NCI-H2171 (cell line): ENCODE measurements around the gene PSG7.
"Not testable (repeated sequence)": the region's sequence is repeated elsewhere in the genome, so short reads cannot be mapped to it uniquely, and the experiment has no call there.

Experiments used
- DNase-seq: peaks from one replicate; lab custom pipeline; 2025; lab: John Stamatoyannopoulos, UW

The PSG7 gene

DNA sequence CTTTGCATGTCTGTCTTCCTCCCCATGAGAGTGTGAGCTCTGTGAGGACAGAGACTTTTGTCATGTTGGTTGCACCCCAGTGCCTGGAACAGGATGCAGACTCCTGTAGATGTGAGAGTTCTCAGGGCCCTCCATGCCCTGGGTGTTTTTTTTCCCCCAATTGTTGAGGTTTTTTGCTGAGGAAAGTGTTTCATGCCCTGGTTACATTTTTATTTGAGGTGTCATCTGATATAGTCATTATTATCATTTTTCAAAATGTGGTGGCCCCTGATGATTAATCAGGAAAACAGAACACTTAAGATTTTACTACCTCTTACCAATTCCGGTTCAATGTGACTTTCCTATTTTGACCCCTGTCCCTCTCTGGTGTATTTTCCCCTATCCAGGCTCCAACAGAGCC lies 20.1 kb downstream of the PSG7 start:
- not testable (repeated sequence) for DNase-seq

- DNase-seq: not testable (repeated sequence)
Observed at GRCh38 chr19:42913516-42913915, 23.5 kb downstream of the PSG7 start.

GRCh38 chr19:42912941-42913340 lies 24.1 kb downstream of the PSG7 start:
- not testable (repeated sequence) for DNase-seq

DNA sequence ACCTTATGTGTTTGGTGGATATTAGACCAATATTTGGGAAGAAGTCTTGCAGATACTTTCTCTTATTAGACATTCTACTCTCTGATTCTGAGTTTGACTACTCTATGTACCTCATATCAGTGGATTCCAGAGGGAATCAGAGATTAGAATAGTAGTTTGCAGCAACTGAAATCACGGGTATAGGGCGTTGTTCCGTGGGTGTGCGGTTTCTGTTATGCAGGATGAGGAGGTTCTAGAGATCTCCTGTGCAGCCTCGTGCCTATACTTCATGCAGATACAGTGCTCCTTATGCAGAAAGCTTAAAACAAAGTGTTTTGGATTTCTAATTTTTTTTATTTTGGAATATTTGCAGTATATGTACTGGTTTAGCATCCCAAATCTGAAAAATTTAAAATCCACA lies 25.3 kb downstream of the PSG7 start:
- DNase-seq: not testable (repeated sequence)

GRCh38 chr19:42906162-42906561 lies 30.8 kb downstream of the PSG7 start:
- not testable (repeated sequence) for DNase-seq

GRCh38 chr19:42900561-42900960 lies 36.4 kb downstream of the PSG7 start:
- DNase-seq: not testable (repeated sequence)

GRCh38 chr19:42899674-42900073 lies 37.3 kb downstream of the PSG7 start:
- DNase-seq: not testable (repeated sequence)

- DNase-seq: not testable (repeated sequence)
Observed at GRCh38 chr19:42899110-42899509, 37.9 kb downstream of the PSG7 start.

- DNase-seq: not testable (repeated sequence)
Observed at GRCh38 chr19:42898656-42899055, 38.4 kb downstream of the PSG7 start.

DNA sequence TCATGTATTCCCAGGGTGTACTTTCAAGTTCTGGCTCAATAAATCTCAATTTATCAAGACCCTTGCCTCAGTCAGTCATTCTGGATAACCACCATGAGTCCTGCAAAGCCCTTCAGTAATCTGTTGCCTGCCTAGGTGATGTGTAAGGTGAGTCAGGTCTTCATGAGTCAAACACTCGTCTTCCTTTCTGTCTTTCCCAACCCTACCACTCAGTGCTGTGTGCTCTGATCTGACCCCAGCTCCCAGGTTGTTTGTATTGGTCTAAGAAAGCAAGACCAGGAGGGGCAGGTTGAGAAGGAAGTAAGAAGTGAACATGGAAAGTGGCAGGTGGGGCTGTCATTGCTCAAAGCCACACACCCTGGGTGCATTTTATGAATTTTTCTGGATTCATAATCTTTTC lies 39.3 kb downstream of the PSG7 start:
- DNase-seq: not testable (repeated sequence)

DNA sequence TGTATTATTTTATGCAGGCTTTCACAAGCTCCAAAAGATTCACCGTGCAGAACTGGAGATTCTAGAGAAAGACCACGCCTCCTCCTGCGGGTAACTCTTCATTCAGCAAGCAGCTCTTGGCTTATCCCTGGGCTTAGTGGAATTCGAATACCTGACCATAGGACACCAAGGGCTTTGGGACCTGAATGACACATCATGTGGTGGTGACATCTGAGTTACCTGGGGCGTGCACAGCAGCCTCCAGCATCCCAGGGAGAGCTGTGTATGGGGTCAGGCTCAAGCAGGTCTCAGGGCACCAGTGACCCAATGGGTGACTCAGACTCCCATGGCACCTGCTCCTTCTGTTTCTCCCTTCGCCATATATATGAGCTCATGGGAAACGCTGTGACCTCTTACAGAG lies 46.6 kb downstream of the PSG7 start:
- DNase-seq: not testable (repeated sequence)

GRCh38 chr19:42887876-42888445 lies 49.0 kb downstream of the PSG7 start:
- DNase-seq: not testable (repeated sequence)

DNA sequence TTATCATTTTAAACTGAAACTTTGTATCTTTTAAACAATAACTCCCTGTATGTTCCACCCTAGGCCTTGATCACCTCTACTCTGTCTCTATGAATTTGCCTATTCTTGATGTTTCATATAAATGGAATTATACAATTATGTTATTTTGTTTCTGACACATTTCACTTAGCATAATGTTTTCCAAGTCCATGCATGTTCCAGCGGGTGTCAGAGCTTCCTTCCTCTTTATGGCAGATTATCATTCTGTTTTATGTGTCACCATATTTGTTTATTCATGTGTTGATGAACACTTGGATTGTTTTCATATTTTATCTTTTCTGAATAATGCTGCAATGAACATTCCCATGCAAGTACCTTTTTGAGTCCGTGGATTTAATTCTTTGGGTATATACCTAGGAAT lies 54.3 kb downstream of the PSG7 start:
- DNase-seq: not testable (repeated sequence)

- not testable (repeated sequence) for DNase-seq
Observed at GRCh38 chr19:42882010-42882409, 55.0 kb downstream of the PSG7 start.

DNA sequence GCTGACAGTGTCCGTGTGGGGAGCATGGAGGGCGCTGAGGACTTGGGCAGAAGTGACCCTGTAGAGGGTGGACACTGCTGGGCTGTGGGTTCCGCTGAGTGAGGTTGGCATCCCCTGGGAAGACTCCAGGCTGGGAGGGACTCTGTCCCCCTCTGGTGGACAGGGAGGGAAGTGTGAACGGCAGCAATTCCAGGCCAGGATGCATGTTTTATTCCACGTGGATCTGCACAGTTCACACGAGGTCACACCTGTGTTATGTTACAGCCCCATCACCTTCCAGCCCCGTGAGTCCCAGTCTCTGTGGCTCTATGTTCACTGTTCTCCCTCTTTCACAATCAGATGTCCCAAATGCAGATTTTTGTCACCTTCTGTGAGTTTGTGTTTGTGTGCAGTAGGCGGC lies 55.7 kb downstream of the PSG7 start:
- not testable (repeated sequence) for DNase-seq

- not testable (repeated sequence) for DNase-seq
Observed at GRCh38 chr19:42880621-42881020, 56.4 kb downstream of the PSG7 start.

DNA sequence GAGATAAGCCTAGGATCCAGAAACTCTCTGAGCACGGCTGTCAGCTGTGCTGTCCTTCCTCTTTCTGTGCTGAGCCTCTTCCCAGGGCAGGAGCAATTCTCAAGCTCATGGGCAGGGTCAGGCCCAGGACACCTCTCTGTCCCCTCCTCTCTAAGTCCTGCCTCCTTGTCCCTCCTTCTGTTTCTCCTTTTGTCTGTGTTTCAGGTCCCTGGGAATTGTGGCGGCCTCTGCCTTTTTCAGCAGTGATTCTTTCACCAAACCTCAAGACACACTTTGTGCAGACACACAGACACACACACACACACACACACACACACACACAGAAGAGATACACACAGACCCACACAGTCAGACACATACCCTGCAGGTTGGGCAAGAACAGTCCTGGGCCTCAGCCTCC lies 57.4 kb downstream of the PSG7 start, which contains the start of gene PSG1:
TSS of gene PSG1 (minus strand) at position 101 of the 400 bp plus-strand sequence. CDS start 132 bp downstream, outside the sequence.
- DNase-seq: no peak

- not testable (repeated sequence) for DNase-seq
Observed at GRCh38 chr19:42876596-42876995, 60.4 kb downstream of the PSG7 start.

DNA sequence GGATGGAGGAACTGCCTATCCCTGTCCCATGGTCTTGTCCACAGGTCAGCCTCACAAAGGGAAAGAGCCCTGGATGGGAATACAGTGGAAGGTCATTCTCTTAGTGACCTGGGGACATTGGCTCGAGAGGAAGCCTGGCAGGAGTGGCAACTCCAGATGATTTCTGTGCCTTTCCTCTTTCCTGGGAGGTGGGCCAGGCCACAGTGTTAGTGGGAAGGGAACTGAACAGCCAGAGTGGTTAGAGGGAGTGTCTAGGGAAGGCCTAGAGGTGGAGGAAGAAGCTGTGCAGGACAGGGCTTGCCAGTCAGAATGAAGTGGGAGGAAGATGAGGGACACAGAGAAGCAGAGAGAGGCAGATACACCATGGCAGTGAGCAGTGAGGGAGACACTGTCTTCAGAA lies 61.1 kb downstream of the PSG7 start:
- not testable (repeated sequence) for DNase-seq

DNA sequence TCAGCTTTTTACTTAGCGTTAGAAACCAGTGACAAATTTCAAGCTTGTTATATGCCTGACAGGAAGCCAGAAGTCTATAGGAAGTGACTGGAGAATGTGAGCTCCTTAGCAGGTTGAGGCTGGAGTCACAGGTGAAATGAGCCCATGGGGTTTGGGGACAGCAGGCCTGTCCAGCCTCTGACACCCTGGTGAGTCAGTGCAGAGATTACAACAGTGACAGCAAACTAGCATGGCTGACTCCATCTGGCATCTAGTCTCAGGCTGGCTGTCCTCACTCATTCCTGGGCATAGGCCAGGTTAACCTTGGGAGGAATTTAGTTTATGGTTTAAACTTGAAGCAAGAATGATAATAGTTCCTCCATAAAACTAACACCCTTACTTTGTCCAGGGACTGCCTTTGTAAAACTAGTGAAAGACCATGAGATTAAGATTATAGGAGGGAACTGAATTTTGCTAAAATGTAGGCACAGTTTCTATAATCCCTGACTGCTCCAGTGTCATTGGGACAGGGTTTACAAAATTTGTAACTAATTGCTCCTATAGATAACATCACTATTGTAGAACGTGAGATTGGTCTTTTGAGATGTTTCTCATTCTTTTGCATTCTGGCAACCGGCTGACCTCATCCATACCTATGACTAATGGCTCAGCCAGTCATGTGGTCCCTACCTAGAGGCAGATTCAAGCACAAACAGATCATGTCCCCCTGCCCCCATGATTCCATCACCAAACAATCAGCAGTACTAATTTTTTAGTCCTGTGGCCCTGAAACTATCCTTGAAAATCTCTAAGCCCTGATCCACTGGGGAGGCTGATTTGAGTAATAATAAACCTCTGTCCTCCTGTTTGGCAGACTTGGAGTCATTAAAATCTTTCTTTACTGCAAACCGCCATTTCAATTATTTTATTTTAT lies 61.9 kb downstream of the PSG7 start:
- not testable (repeated sequence) for DNase-seq

GRCh38 chr19:42874136-42874535 lies 62.9 kb downstream of the PSG7 start:
- not testable (repeated sequence) for DNase-seq
